H1 (cell line): Measurements from ENCODE around the gene CXCL9. TPM values are rescaled to one million over a fixed set of nuclear protein-coding genes. Genes with fewer than 3 reads are reported as not detected.

Experiments
- CTCF ChIA-PET: fragments of 300-600 bp; sonication (Branson Sonifier 250); formaldehyde crosslinking; loops from one replicate; lab custom pipeline; 2021; ENCODE audit not compliant: partially characterized antibody; lab: Charles Lee
- POLR2A ChIA-PET: fragments of 300-600 bp; sonication (Branson Sonifier 250); formaldehyde crosslinking; loops from one replicate; lab custom pipeline; 2021; ENCODE audit warnings: inconsistent platforms; ENCODE audit not compliant: partially characterized antibody; lab: Charles Lee
- DNase-seq, 2 experiments: peaks; one replicate each; pipeline versions ENCODE4 v3.0.0 to v3.0.0-alpha.2; 2010 to 2022; ENCODE audit warnings: low spot score in 2 of 2, low read depth in 1 of 2, mixed read lengths in 1 of 2
- FAIRE-seq: peaks from 2 replicates; lab custom pipeline; 2011; peaks lifted over from hg19 to GRCh38; lab: Jason Lieb, UNC
- H2AFZ ChIP-seq: 2 replicates; pipeline ENCODE4 v1.8.1; 2012; ENCODE audit warnings: low read length, inconsistent platforms
- H2AK5ac ChIP-seq: 2 replicates; pipeline ENCODE4 v1.6.1; 2013; ENCODE audit warnings: low read depth, low read length
- H2BK120ac ChIP-seq: replicated peaks from 2 replicates; pipeline ENCODE3; 2013; ENCODE audit warnings: low read depth, low read length, inconsistent platforms
- H2BK12ac ChIP-seq: 2 replicates; pipeline ENCODE4 v1.6.1; 2013; ENCODE audit warnings: low read depth, low read length
- H2BK15ac ChIP-seq: 2 replicates; pipeline ENCODE4 v1.6.1; 2013; ENCODE audit warnings: low read length
- H2BK20ac ChIP-seq: 2 replicates; pipeline ENCODE4 v1.6.1; 2013; ENCODE audit warnings: low read length
- H2BK5ac ChIP-seq: 2 replicates; pipeline ENCODE4 v1.6.1; 2013; ENCODE audit warnings: low read depth, low read length
- H3K14ac ChIP-seq: 2 replicates; pipeline ENCODE4 v1.6.1; 2013; ENCODE audit warnings: inconsistent platforms; ENCODE audit not compliant: insufficient read length
- H3K18ac ChIP-seq: 2 replicates; pipeline ENCODE4 v1.6.1; 2013; ENCODE audit warnings: low read length; ENCODE audit errors: extremely low read depth
- H3K23ac ChIP-seq: 2 replicates; pipeline ENCODE4 v1.6.1; 2013; ENCODE audit warnings: inconsistent platforms; ENCODE audit not compliant: insufficient read length
- H3K23me2 ChIP-seq: 2 replicates; pipeline ENCODE4 v1.6.1; 2013; ENCODE audit warnings: low read depth, low read length
- H3K27ac ChIP-seq: 2 replicates; pipeline ENCODE4 v1.6.1; 2011; ENCODE audit warnings: low read depth, low read length, inconsistent platforms
- H3K27me3 ChIP-seq, 4 experiments: replicated peaks in 1 of 4; 1 replicate in 1 of 4; 2 replicates in 3 of 4; pipeline versions ENCODE4 v1.6.1 to v1.8.1; 2011 to 2013; ENCODE audit warnings: low read length in 3 of 4, mild to moderate bottlenecking in 3 of 4, inconsistent platforms in 2 of 4, mixed read lengths in 2 of 4, moderate library complexity in 1 of 4; ENCODE audit not compliant: control insufficient read depth in 3 of 4, insufficient read depth in 3 of 4; ENCODE audit errors: extremely low read depth in 1 of 4
- H3K36me3 ChIP-seq, 4 experiments: 2 replicates each; pipeline versions ENCODE4 v1.6.1 to v1.8.1; 2011 to 2013; ENCODE audit warnings: mild to moderate bottlenecking in 4 of 4, low read length in 3 of 4, moderate library complexity in 2 of 4, control low read depth in 1 of 4, inconsistent platforms in 1 of 4; ENCODE audit not compliant: insufficient read depth in 4 of 4, control insufficient read depth in 2 of 4
- H3K4ac ChIP-seq: replicated peaks from 2 replicates; pipeline ENCODE3; 2013; ENCODE audit warnings: low read length, low read depth, mixed read lengths, inconsistent platforms; ENCODE audit not compliant: insufficient read length
- H3K4me1 ChIP-seq, 4 experiments: replicated peaks in 1 of 4; 1 replicate in 1 of 4; 2 replicates in 3 of 4; pipeline versions ENCODE4 v1.6.1 to v1.8.1; 2011 to 2013; ENCODE audit warnings: low read length in 3 of 4, inconsistent platforms in 2 of 4, mixed read lengths in 1 of 4; ENCODE audit not compliant: insufficient read depth in 4 of 4, control insufficient read depth in 3 of 4
- H3K4me2 ChIP-seq, 2 experiments: 2 replicates each; pipeline versions ENCODE4 v1.6.1 to v1.8.1; 2011 to 2013; ENCODE audit warnings: low read depth in 2 of 2, low read length in 2 of 2, control low read depth in 1 of 2, inconsistent platforms in 1 of 2, mild to moderate bottlenecking in 1 of 2; ENCODE audit not compliant: insufficient read depth in 1 of 2
- H3K4me3 ChIP-seq, 4 experiments: fragments of 200-600, 300-600 bp in 1 of 4; sonication (generic), shearing (Covaris generic), sonication (Bioruptor Twin) in 1 of 4; 2 replicates each; pipeline versions ENCODE4 v1.5.1 to v1.8.1; 2011 to 2016; ENCODE audit warnings: low read length in 4 of 4, low read depth in 3 of 4, control low read depth in 2 of 4, inconsistent platforms in 2 of 4, mild to moderate bottlenecking in 2 of 4, mixed read lengths in 1 of 4, moderate library complexity in 1 of 4; ENCODE audit not compliant: insufficient read depth in 2 of 4; ENCODE audit errors: extremely low read depth in 1 of 4
- H3K56ac ChIP-seq: replicated peaks from 2 replicates; pipeline ENCODE3; 2013; ENCODE audit warnings: low read depth, mild to moderate bottlenecking, mixed read lengths, low read length, inconsistent platforms; ENCODE audit not compliant: insufficient read length
- H3K79me1 ChIP-seq: 2 replicates; pipeline ENCODE4 v1.6.1; 2013; ENCODE audit warnings: low read depth, low read length, control low read depth
- H3K79me2 ChIP-seq, 2 experiments: 2 replicates each; pipeline versions ENCODE4 v1.6.1 to v1.8.1; 2012 to 2013; ENCODE audit warnings: low read length in 2 of 2, mild to moderate bottlenecking in 2 of 2, inconsistent platforms in 1 of 2; ENCODE audit not compliant: insufficient read depth in 2 of 2, control insufficient read depth in 1 of 2
- H3K9ac ChIP-seq, 4 experiments: replicated peaks in 1 of 4; 1 replicate in 1 of 4; 2 replicates in 3 of 4; pipeline versions ENCODE4 v1.6.1 to v1.8.1; 2011 to 2013; ENCODE audit warnings: low read depth in 3 of 4, low read length in 3 of 4, control low read depth in 2 of 4, mild to moderate bottlenecking in 2 of 4, moderate library complexity in 2 of 4, inconsistent platforms in 1 of 4; ENCODE audit errors: extremely low read depth in 1 of 4
- H3K9me3 ChIP-seq, 2 experiments: 2 replicates each; pipeline versions ENCODE4 v1.6.1 to v1.8.1; 2012 to 2013; ENCODE audit warnings: mild to moderate bottlenecking in 2 of 2, moderate library complexity in 2 of 2, control low read depth in 1 of 2, inconsistent platforms in 1 of 2, low read depth in 1 of 2, low read length in 1 of 2, mixed read lengths in 1 of 2; ENCODE audit not compliant: insufficient read depth in 2 of 2
- H4K20me1 ChIP-seq, 2 experiments: replicated peaks in 1 of 2; 2 replicates each; pipeline versions ENCODE3 to v1.8.1; 2011 to 2013; ENCODE audit warnings: inconsistent platforms in 2 of 2, low read length in 2 of 2, mild to moderate bottlenecking in 1 of 2; ENCODE audit not compliant: insufficient read depth in 2 of 2, control insufficient read depth in 1 of 2
- H4K5ac ChIP-seq: 2 replicates; pipeline ENCODE4 v1.6.1; 2013; ENCODE audit warnings: low read length, low read depth, mixed read lengths, inconsistent platforms; ENCODE audit not compliant: insufficient read length
- H4K8ac ChIP-seq: 2 replicates; pipeline ENCODE4 v1.8.0; 2013; ENCODE audit warnings: mild to moderate bottlenecking, moderate library complexity, low read length, inconsistent platforms; ENCODE audit not compliant: insufficient read depth; ENCODE audit errors: extremely low read depth
- H4K91ac ChIP-seq: replicated peaks from 2 replicates; pipeline ENCODE3; 2013; ENCODE audit warnings: low read length, mixed read lengths, inconsistent platforms; ENCODE audit not compliant: insufficient read length
- ATF2 ChIP-seq: IDR thresholded peaks from 2 replicates; pipeline ENCODE4 v1.6.1; 2012; ENCODE audit warnings: low read length, inconsistent platforms
- CBX5 ChIP-seq: fragments of 300-800, 300-1000 bp; sonication (generic); IDR thresholded peaks from 2 replicates; pipeline ENCODE4 v1.7.1; 2016; ENCODE audit warnings: antibody characterized with exemption, low read length, low read depth
- CEBPB ChIP-seq: IDR thresholded peaks from 2 replicates; pipeline ENCODE4 v1.6.1; 2012; ENCODE audit warnings: low read depth, low read length
- EGR1 ChIP-seq: IDR thresholded peaks from 2 replicates; pipeline ENCODE4 v1.6.1; 2011; ENCODE audit warnings: low read depth, low read length, borderline replicate concordance
- JUND ChIP-seq: IDR thresholded peaks from 2 replicates; pipeline ENCODE4 v1.6.1; 2011; ENCODE audit warnings: mild to moderate bottlenecking, improper control_type of control experiment, low read length
- KDM1A ChIP-seq: fragments of 200-600, 300-600 bp; sonication (generic); IDR thresholded peaks from 2 replicates; pipeline ENCODE4 v1.7.1; 2016; ENCODE audit warnings: mild to moderate bottlenecking, low read length, borderline replicate concordance
- MAFK ChIP-seq: IDR thresholded peaks from 2 replicates; pipeline ENCODE4 v1.6.1; 2012; ENCODE audit warnings: low read depth, mild to moderate bottlenecking, improper control_type of control experiment, low read length
- SRF ChIP-seq: IDR thresholded peaks from 2 replicates; pipeline ENCODE4 v1.6.1; 2011; ENCODE audit warnings: mild to moderate bottlenecking, low read depth, low read length, moderate library complexity
- TAF1 ChIP-seq: IDR thresholded peaks from 2 replicates; pipeline ENCODE4 v1.6.1; 2011; ENCODE audit warnings: mild to moderate bottlenecking, low read depth, low read length
- WGBS, 2 experiments: shearing (Covaris generic) in 1 of 2; methylation state at CpG; one replicate each; pipeline versions ENCODE4 v1.1.6 to v1.1.7; 2013 to 2015; ENCODE audit warnings: low lambda C conversion rate in 2 of 2, mixed read lengths in 2 of 2, inconsistent platforms in 1 of 2, low coverage in 1 of 2, missing lambda C conversion rate in 1 of 2; ENCODE audit not compliant: insufficient replicate concordance in 2 of 2, insufficient coverage in 1 of 2, insufficient read length in 1 of 2; ENCODE audit errors: extremely low coverage in 1 of 2, missing lambda C conversion rate in 1 of 2; 5-methylcytosine and 5-hydroxymethylcytosine counted together
- polyA plus RNA-seq, 7 experiments: library from polyadenylated mRNA; depleted of rRNA in 3 of 7; stranded (reverse) in 5 of 7; unstranded in 2 of 7; fragments of >200 nt in 5 of 7; fragments of 200-250 nt in 2 of 7; gene quantifications; 1 replicate in 5 of 7; 2 replicates in 1 of 7; 4 replicates in 1 of 7; pipeline versions ENCODE4 v1.2.1 to v1.2.3, GENCODE V29; 2011 to 2013; ENCODE audit warnings: missing spikeins in 2 of 7, mixed read lengths in 2 of 7
- total RNA-seq: library from RNA; stranded (reverse); fragmentation: NEBNext Ultra II Directional; extraction: Animal tissue kit (Norgen Biotek cat#: 25700); gene quantifications from 2 replicates; pipeline ENCODE4 v1.2.1, GENCODE V29; 2021

CXCL9 gene
- total and polyA plus RNA-seq, 2 of the 8 experiments (the other 6 are each of a cell fraction or from before 2014, with no cell fraction given): not detected

GRCh38 chr4:76001700-76002099, 5.6 kb downstream of the CXCL9 start:
- ChIA-PET CTCF (interaction anchor here (2.8 kb wide), 1 partner anchor 65 kb away, joined by 13 read pairs; no protein-coding TSS in a partner anchor), POLR2A (no interaction called here)
- no peak overlapping the region for H3K56ac ChIP-seq
- H2AK5ac ChIP-seq: no peak overlapping the region
- H4K20me1 ChIP-seq: no peaks in the 10 kb centered on the region
- no peaks in the 10 kb centered on the region for H3K23me2 ChIP-seq
- H3K79me2 ChIP-seq: no peaks in the 10 kb centered on the region
- H2BK15ac ChIP-seq: no peak overlapping the region
- H3K4me2 ChIP-seq: no peak overlapping the region
- H4K5ac ChIP-seq: no peak overlapping the region
- H3K23ac ChIP-seq: no peak overlapping the region
- H3K18ac ChIP-seq: no peak overlapping the region
- H3K4me1 ChIP-seq: no peaks in the 10 kb centered on the region
- DNase-seq (no peak), FAIRE-seq (no peak)
- H3K79me1 ChIP-seq: no peaks in the 10 kb centered on the region
- H2BK5ac ChIP-seq: no peak overlapping the region
- no peak overlapping the region for H3K27ac ChIP-seq
- H3K36me3 ChIP-seq: no peaks in the 10 kb centered on the region
- 92% methylated on average over 7 of the region's 7 CpGs; no CpG with 5 or more reads in 1 of the 2 experiments for whole genome bisulfite sequencing, 2 experiments
- no peaks in the 10 kb centered on the region for H3K9me3 ChIP-seq
- H2BK120ac ChIP-seq: no peak overlapping the region
- H3K4me3 ChIP-seq: no peak overlapping the region
- no peaks in the 10 kb centered on the region for H3K27me3 ChIP-seq
- no peak overlapping the region for H3K14ac ChIP-seq
- H3K4ac ChIP-seq: no peak overlapping the region
- no peak overlapping the region for H2BK12ac ChIP-seq
- no peak overlapping the region for H4K8ac ChIP-seq
- H2BK20ac ChIP-seq: no peak overlapping the region
- no peak overlapping the region for H4K91ac ChIP-seq
- TF ChIP-seq CBX5 (no peak), SRF (no peak), MAFK (no peak), KDM1A (no peak), CEBPB (no peak), TAF1 (no peak), ATF2 (no peak), JUND (no peak), EGR1 (no peak)
- H3K9ac ChIP-seq: no peak overlapping the region
- H2AFZ ChIP-seq: no peak overlapping the region
